Ascending aorta (tissue), 2 donors: ENCODE measurements around the gene KCNE3. TPM values are rescaled to one million over a fixed set of nuclear protein-coding genes. Genes with fewer than 3 reads are reported as not detected.

ENCODE experiments used
- DNase-seq, 2 donors: peaks; one replicate each; pipeline ENCODE4 v3.0.0-alpha.2; 2019; ENCODE audit warnings: low spot score in 2 of 2
- H3K27ac ChIP-seq, 2 donors: fragments of 200-600 bp; sonication (generic); one replicate each; pipeline ENCODE4 v1.5.1; 2016 to 2017; ENCODE audit warnings: mild to moderate bottlenecking in 1 of 2
- H3K27me3 ChIP-seq: fragments of 200-600 bp; sonication (generic); one replicate; pipeline ENCODE4 v1.5.1; 2017
- H3K36me3 ChIP-seq, 2 donors: fragments of 200-600 bp; sonication (generic); one replicate each; pipeline ENCODE4 v1.5.1; 2016
- H3K4me1 ChIP-seq, 2 donors: fragments of 200-600 bp; sonication (generic); one replicate each; pipeline ENCODE4 v1.5.1; 2016 to 2017; ENCODE audit warnings: mild to moderate bottlenecking in 1 of 2
- H3K4me3 ChIP-seq, 2 donors: fragments of 200-600 bp; sonication (generic); one replicate each; pipeline ENCODE4 v1.5.1; 2016 to 2017; ENCODE audit warnings: mild to moderate bottlenecking in 1 of 2
- H3K9me3 ChIP-seq, 2 donors: fragments of 200-600 bp; sonication (generic); one replicate each; pipeline ENCODE4 v1.5.1; 2016
- intact Hi-C: fragments of 100-400 bp; cut with DNase I; formaldehyde crosslinking; loops from one replicate; pipeline ENCODE4 v1.15.1; 2023
- total RNA-seq: library from RNA; depleted of rRNA; stranded (reverse); fragments of >200 nt; gene quantifications from one replicate; pipeline ENCODE4 v1.1.0, GENCODE V29; 2016
- TF ChIP-seq, protein P1 (sequence below), 3 experiments: fragments of 200-600 bp in 2 of 3; fragments of 450-650 bp in 1 of 3; sonication (generic) in 2 of 3; IDR thresholded peaks; one replicate each; pipeline ENCODE4 v1.5.1; 2016 to 2019; ENCODE audit warnings: antibody characterized with exemption in 3 of 3, mild to moderate bottlenecking in 1 of 3, moderate library complexity in 1 of 3

The KCNE3 gene
- total RNA-seq, 1 donor from 2014 or later, result not detected

DNA sequence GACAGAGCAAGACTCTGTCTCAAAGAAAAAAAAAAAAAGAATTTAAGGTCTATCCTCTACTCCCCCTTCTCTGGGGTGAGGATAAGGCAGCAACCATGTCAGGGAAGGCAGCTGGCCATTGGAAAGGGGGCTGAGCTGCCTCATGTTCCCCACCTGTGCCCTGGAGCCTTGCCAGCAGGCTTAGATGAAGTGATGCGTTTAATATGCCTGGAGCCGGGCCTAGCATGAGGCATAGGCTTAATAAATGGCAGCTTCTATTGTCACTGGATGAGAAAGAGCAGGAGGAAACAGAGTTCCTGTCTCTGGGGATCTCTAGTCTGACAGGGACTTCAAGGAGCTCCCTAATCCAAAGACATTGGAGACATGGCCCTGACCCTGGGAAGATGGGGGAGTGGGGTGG is 3.2 kb upstream of the KCNE3 start:
- TF ChIP-seq, protein P1, sequence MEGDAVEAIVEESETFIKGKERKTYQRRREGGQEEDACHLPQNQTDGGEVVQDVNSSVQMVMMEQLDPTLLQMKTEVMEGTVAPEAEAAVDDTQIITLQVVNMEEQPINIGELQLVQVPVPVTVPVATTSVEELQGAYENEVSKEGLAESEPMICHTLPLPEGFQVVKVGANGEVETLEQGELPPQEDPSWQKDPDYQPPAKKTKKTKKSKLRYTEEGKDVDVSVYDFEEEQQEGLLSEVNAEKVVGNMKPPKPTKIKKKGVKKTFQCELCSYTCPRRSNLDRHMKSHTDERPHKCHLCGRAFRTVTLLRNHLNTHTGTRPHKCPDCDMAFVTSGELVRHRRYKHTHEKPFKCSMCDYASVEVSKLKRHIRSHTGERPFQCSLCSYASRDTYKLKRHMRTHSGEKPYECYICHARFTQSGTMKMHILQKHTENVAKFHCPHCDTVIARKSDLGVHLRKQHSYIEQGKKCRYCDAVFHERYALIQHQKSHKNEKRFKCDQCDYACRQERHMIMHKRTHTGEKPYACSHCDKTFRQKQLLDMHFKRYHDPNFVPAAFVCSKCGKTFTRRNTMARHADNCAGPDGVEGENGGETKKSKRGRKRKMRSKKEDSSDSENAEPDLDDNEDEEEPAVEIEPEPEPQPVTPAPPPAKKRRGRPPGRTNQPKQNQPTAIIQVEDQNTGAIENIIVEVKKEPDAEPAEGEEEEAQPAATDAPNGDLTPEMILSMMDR (IDR thresholded peaks at IDR 0.05), result no peak
- H3K4me3 ChIP-seq, result no peak overlapping the region
- no peaks in the 10 kb centered on the region for H3K9me3 ChIP-seq
- intact Hi-C loops, result no loop called here
- DNase-seq, result peak in 1 of 2 donors; percentile 34
- no peak overlapping the region for H3K27ac ChIP-seq
- no peaks in the 10 kb centered on the region for H3K27me3 ChIP-seq
- H3K4me1 ChIP-seq, result peaks cover 0 to 8% of the 10 kb centered on the region in 2 donors
- no peaks in the 10 kb centered on the region for H3K36me3 ChIP-seq

DNA sequence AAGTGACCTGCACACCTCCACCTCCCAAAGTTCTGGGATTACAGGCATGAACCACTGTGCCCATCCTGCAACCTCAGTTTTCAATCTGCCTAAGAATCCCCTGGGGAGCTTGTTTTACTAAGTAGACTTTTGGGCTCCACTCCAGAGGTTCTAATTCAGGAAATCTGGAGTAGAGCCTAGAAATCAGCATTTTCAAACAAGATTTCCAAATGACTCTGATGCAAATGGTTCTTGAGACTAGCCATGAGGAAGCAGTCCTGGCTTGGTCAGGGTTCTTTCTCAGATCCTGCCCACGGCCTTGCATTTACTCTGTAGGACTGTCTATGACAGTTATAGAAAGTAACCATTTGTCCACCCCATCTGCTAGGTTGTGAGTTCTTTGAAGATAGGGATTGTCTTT is 1.6 kb upstream of the KCNE3 start:
- peak in 1 of 2 donors; percentile 38 for DNase-seq
- H3K27ac ChIP-seq, result no peak overlapping the region
- H3K9me3 ChIP-seq, result no peaks in the 10 kb centered on the region
- intact Hi-C loops, result loop anchor here (10.0 kb wide), 1 partner anchor 256 kb away; no protein-coding TSS in a partner anchor
- H3K4me3 ChIP-seq, result no peak overlapping the region
- H3K27me3 ChIP-seq, result no peaks in the 10 kb centered on the region
- H3K36me3 ChIP-seq, result no peaks in the 10 kb centered on the region
- TF ChIP-seq, protein P1 (IDR thresholded peaks at IDR 0.05), result no peak
- H3K4me1 ChIP-seq, result peaks cover 0 to 8% of the 10 kb centered on the region in 2 donors

- TF ChIP-seq, protein P1 (IDR thresholded peaks at IDR 0.05), result no peak
- H3K4me1 ChIP-seq, result peaks cover 0 to 8% of the 10 kb centered on the region in 2 donors
- H3K36me3 ChIP-seq, result no peaks in the 10 kb centered on the region
- intact Hi-C loops, result loop anchor here (10.0 kb wide), 1 partner anchor 256 kb away; no protein-coding TSS in a partner anchor
- no peak overlapping the region for H3K4me3 ChIP-seq
- DNase-seq, result peak in 1 of 2 donors; percentile 28
- H3K9me3 ChIP-seq, result no peaks in the 10 kb centered on the region
- H3K27ac ChIP-seq, result no peak overlapping the region
- H3K27me3 ChIP-seq, result no peaks in the 10 kb centered on the region
Observed at GRCh38 chr11:74468521-74468920, 1.2 kb upstream of the KCNE3 start.

GRCh38 chr11:74468058-74468457 is 709 bp upstream of the KCNE3 start:
- H3K9me3 ChIP-seq, result no peaks in the 10 kb centered on the region
- intact Hi-C loops, result loop anchor here (10.0 kb wide), 1 partner anchor 257 kb away; no protein-coding TSS in a partner anchor
- H3K4me1 ChIP-seq, result peaks cover 0 to 8% of the 10 kb centered on the region in 2 donors
- H3K27me3 ChIP-seq, result no peaks in the 10 kb centered on the region
- TF ChIP-seq, protein P1 (IDR thresholded peaks at IDR 0.05), result no peak
- H3K4me3 ChIP-seq, result no peak overlapping the region
- H3K27ac ChIP-seq, result no peak overlapping the region
- peak in 1 of 2 donors; percentile 50 for DNase-seq
- H3K36me3 ChIP-seq, result no peaks in the 10 kb centered on the region

- H3K36me3 ChIP-seq, result no peaks in the 10 kb centered on the region
- H3K4me1 ChIP-seq, result peaks cover 0 to 8% of the 10 kb centered on the region in 2 donors
- TF ChIP-seq, protein P1 (IDR thresholded peaks at IDR 0.05), result no peak
- no peaks in the 10 kb centered on the region for H3K9me3 ChIP-seq
- H3K27me3 ChIP-seq, result no peaks in the 10 kb centered on the region
- no peak overlapping the region for H3K4me3 ChIP-seq
- no peak overlapping the region for H3K27ac ChIP-seq
- no peak for DNase-seq
- intact Hi-C loops, result loop anchor here (10.0 kb wide), 1 partner anchor 260 kb away; no protein-coding TSS in a partner anchor
Observed at GRCh38 chr11:74465291-74465708, 2.0 kb downstream of the KCNE3 start.
